Astrocyte (in vitro differentiated cells and primary cell): ENCODE measurements around the gene STRIP1. TPM values are rescaled to one million over a fixed set of nuclear protein-coding genes. Genes with fewer than 3 reads are reported as not detected.

Experiments
- DNase-seq: peaks from one replicate; pipeline ENCODE4 v3.0.0-alpha.2; 2010; ENCODE audit warnings: low read depth
- FAIRE-seq: peaks from 2 replicates; lab custom pipeline; 2011; peaks lifted over from hg19 to GRCh38; lab: Jason Lieb, UNC
- H2AFZ ChIP-seq: 2 replicates; pipeline ENCODE4 v1.6.0; 2012; ENCODE audit warnings: low read depth, low read length, inconsistent platforms
- H3K27ac ChIP-seq: 2 replicates; pipeline ENCODE4 v1.5.1; 2011; ENCODE audit warnings: low read depth, low read length, inconsistent platforms
- H3K27me3 ChIP-seq: 2 replicates; pipeline ENCODE4 v1.6.0; 2011; ENCODE audit warnings: low read length, inconsistent platforms; ENCODE audit not compliant: insufficient read depth
- H3K36me3 ChIP-seq: 2 replicates; pipeline ENCODE4 v1.5.1; 2011; ENCODE audit warnings: low read length, inconsistent platforms; ENCODE audit not compliant: insufficient read depth
- H3K4me1 ChIP-seq: 2 replicates; pipeline ENCODE4 v1.5.1; 2011; ENCODE audit warnings: low read length, inconsistent platforms; ENCODE audit not compliant: insufficient read depth
- H3K4me2 ChIP-seq: 2 replicates; pipeline ENCODE4 v1.6.0; 2012; ENCODE audit warnings: low read length, inconsistent platforms
- H3K4me3 ChIP-seq: 2 replicates; pipeline ENCODE4 v1.5.1; 2011; ENCODE audit warnings: low read depth, mild to moderate bottlenecking, low read length, inconsistent platforms; ENCODE audit not compliant: insufficient read depth
- H3K79me2 ChIP-seq: 2 replicates; pipeline ENCODE4 v1.6.0; 2012; ENCODE audit warnings: mild to moderate bottlenecking, low read length, inconsistent platforms; ENCODE audit not compliant: insufficient read depth
- H3K9ac ChIP-seq: 2 replicates; pipeline ENCODE4 v1.6.0; 2012; ENCODE audit warnings: mild to moderate bottlenecking, low read length, inconsistent platforms
- H3K9me3 ChIP-seq: 2 replicates; pipeline ENCODE4 v1.5.1; 2012; ENCODE audit warnings: low read depth, mild to moderate bottlenecking, low read length, inconsistent platforms; ENCODE audit not compliant: insufficient read depth
- H4K20me1 ChIP-seq: 2 replicates; pipeline ENCODE4 v1.6.0; 2012; ENCODE audit warnings: low read length, inconsistent platforms; ENCODE audit not compliant: insufficient read depth
- H3K27ac Mint-ChIP-seq: one replicate; pipeline ENCODE4 v1.8.0; 2021; ENCODE audit warnings: mild to moderate bottlenecking, mixed read lengths; ENCODE audit not compliant: unreplicated experiment
- H3K27me3 Mint-ChIP-seq: one replicate; pipeline ENCODE4 v1.8.0; 2021; ENCODE audit warnings: low read depth, mixed read lengths; ENCODE audit not compliant: unreplicated experiment
- H3K36me3 Mint-ChIP-seq: one replicate; pipeline ENCODE4 v1.8.0; 2021; ENCODE audit warnings: low read depth, mixed read lengths; ENCODE audit not compliant: unreplicated experiment
- H3K4me1 Mint-ChIP-seq: one replicate; pipeline ENCODE4 v1.8.0; 2021; ENCODE audit warnings: low read depth, mixed read lengths; ENCODE audit not compliant: unreplicated experiment
- H3K4me3 Mint-ChIP-seq: one replicate; pipeline ENCODE4 v1.8.0; 2021; ENCODE audit warnings: mild to moderate bottlenecking, moderate library complexity, mixed read lengths; ENCODE audit not compliant: unreplicated experiment
- H3K9me3 Mint-ChIP-seq: one replicate; pipeline ENCODE4 v1.8.0; 2021; ENCODE audit warnings: mild to moderate bottlenecking, mixed read lengths; ENCODE audit not compliant: unreplicated experiment
- EZH2 ChIP-seq: IDR thresholded peaks from 2 replicates; pipeline ENCODE4 v1.6.1; 2012; ENCODE audit warnings: mild to moderate bottlenecking, low read length, inconsistent platforms; ENCODE audit not compliant: insufficient read depth
- total RNA-seq: library from RNA; stranded (reverse); gene quantifications from 2 replicates; pipeline ENCODE4 v1.2.1, GENCODE V29; 2021
- TF ChIP-seq, protein P1 (sequence below): IDR thresholded peaks from 2 replicates; pipeline ENCODE4 v1.5.1; 2011; ENCODE audit warnings: low read depth, mild to moderate bottlenecking, inconsistent platforms, low read length, moderate library complexity; ENCODE audit not compliant: insufficient read depth

The STRIP1 gene
- total RNA-seq, 1 donor from 2014 or later, result 40.8 TPM

DNA sequence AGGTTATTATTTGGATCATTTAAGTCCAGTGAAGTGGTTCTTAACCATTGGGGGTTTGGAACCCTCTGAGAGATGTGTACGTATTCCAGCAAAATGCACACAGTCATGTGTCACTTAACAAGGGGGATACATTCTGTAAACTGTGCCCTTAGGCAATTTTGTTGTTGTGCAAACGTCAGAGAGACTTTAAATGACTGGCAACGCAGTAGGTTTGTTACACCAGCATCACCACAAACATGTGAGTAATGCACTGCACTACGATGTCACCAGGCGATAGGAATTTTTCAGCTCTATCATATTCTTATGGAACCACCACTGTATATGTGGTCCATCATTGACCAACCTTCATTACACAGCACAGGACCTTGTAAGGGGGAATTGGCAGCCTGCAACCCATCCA is 37.9 kb upstream of the STRIP1 start:
- peak overlapping the region; percentile 13 for H3K27ac ChIP-seq

DNA sequence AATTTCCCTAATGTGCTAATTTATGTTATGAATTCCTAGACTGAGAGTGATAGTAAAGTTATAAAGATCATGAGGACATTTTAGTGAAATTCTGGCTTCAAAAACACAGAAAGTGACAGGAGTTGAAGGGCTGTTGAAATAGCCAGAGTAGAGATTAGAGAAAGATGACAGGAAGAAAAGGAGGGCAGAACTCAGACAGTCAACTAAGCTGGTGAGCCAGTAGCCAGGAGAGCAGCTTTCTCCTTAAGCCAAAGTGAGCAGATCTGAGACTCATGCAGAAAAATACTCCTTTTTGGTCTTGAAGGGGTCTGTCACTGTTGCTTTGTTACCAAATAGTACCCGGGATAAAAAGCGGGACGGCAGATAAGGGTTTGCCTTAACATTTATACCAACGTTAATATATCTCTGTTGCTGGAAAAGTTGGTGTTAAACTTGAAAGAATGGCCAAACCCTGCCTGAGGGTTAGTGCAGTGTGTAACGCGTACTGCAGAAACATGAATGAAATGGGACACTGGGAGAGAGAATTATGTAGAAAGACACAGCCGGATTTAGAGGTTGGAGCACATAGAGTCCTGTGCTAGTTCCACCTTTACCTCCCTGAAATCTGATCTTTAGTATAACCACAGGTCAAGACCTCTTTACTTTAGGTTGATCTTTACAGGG is 37.1 kb upstream of the STRIP1 start:
- DNase-seq (no peak), FAIRE-seq (no peak)
- H3K27ac ChIP-seq, result no peak overlapping the region
- H3K4me3 ChIP-seq, result no peak overlapping the region
- Mint-ChIP-seq H3K36me3 (peaks cover 7% of the 10 kb centered on the region), H3K4me3 (no peak overlapping the region), H3K27me3 (no peaks in the 10 kb centered on the region), H3K27ac (no peak overlapping the region), H3K4me1 (peaks cover 21% of the 10 kb centered on the region), H3K9me3 (no peaks in the 10 kb centered on the region)
- peaks cover 6% of the 10 kb centered on the region for H3K36me3 ChIP-seq
- H3K4me2 ChIP-seq, result no peak overlapping the region
- H3K79me2 ChIP-seq, result peaks cover 90% of the 10 kb centered on the region
- H3K9me3 ChIP-seq, result no peaks in the 10 kb centered on the region
- H2AFZ ChIP-seq, result no peak overlapping the region
- no peak overlapping the region for H3K9ac ChIP-seq
- H3K4me1 ChIP-seq, result peaks cover 13% of the 10 kb centered on the region
- TF ChIP-seq EZH2, result no peak
- TF ChIP-seq, protein P1, sequence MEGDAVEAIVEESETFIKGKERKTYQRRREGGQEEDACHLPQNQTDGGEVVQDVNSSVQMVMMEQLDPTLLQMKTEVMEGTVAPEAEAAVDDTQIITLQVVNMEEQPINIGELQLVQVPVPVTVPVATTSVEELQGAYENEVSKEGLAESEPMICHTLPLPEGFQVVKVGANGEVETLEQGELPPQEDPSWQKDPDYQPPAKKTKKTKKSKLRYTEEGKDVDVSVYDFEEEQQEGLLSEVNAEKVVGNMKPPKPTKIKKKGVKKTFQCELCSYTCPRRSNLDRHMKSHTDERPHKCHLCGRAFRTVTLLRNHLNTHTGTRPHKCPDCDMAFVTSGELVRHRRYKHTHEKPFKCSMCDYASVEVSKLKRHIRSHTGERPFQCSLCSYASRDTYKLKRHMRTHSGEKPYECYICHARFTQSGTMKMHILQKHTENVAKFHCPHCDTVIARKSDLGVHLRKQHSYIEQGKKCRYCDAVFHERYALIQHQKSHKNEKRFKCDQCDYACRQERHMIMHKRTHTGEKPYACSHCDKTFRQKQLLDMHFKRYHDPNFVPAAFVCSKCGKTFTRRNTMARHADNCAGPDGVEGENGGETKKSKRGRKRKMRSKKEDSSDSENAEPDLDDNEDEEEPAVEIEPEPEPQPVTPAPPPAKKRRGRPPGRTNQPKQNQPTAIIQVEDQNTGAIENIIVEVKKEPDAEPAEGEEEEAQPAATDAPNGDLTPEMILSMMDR, result no peak
- H4K20me1 ChIP-seq, result peaks cover 75% of the 10 kb centered on the region
- H3K27me3 ChIP-seq, result no peaks in the 10 kb centered on the region

More for the DNA sequence above, 37.9 kb upstream of the STRIP1 start:
- H3K27me3 ChIP-seq, result no peaks in the 10 kb centered on the region
- DNase-seq (peak; percentile 64), FAIRE-seq (no peak)
- no peak overlapping the region for H2AFZ ChIP-seq
- no peak overlapping the region for H3K27ac Mint-ChIP-seq
- H3K4me1 ChIP-seq, result peaks cover 11% of the 10 kb centered on the region
- TF ChIP-seq EZH2, result no peak
- TF ChIP-seq, protein P1, result no peak
- H3K27me3 Mint-ChIP-seq, result no peaks in the 10 kb centered on the region
- peaks cover 20% of the 10 kb centered on the region for H3K4me1 Mint-ChIP-seq
- H3K9me3 Mint-ChIP-seq, result no peaks in the 10 kb centered on the region
- H3K9ac ChIP-seq, result no peak overlapping the region
- H3K36me3 ChIP-seq, result peaks cover 6% of the 10 kb centered on the region
- H3K4me2 ChIP-seq, result no peak overlapping the region
- peaks cover 7% of the 10 kb centered on the region for H3K36me3 Mint-ChIP-seq
- peaks cover 89% of the 10 kb centered on the region for H3K79me2 ChIP-seq
- peaks cover 81% of the 10 kb centered on the region for H4K20me1 ChIP-seq
- H3K9me3 ChIP-seq, result no peaks in the 10 kb centered on the region
- no peak overlapping the region for H3K4me3 ChIP-seq
- H3K4me3 Mint-ChIP-seq, result no peak overlapping the region

- no peaks in the 10 kb centered on the region for H3K9me3 Mint-ChIP-seq
Measured at GRCh38 chr1:109997867-109998229, 36.6 kb upstream of the STRIP1 start.

More at GRCh38 chr1:109997867-109998229, 36.6 kb upstream of the STRIP1 start:
- H3K4me3 ChIP-seq, result no peak overlapping the region
- Mint-ChIP-seq H3K36me3 (peaks cover 7% of the 10 kb centered on the region), H3K27ac (no peak overlapping the region), H3K4me3 (no peak overlapping the region), H3K4me1 (peaks cover 26% of the 10 kb centered on the region), H3K27me3 (no peaks in the 10 kb centered on the region)
- no peak for DNase-seq
- H4K20me1 ChIP-seq, result peaks cover 70% of the 10 kb centered on the region
- H3K9ac ChIP-seq, result no peak overlapping the region
- H3K27me3 ChIP-seq, result no peaks in the 10 kb centered on the region
- H3K79me2 ChIP-seq, result peaks cover 90% of the 10 kb centered on the region
- no peaks in the 10 kb centered on the region for H3K9me3 ChIP-seq
- FAIRE-seq, result no peak
- H3K4me1 ChIP-seq, result peaks cover 18% of the 10 kb centered on the region
- H3K27ac ChIP-seq, result no peak overlapping the region
- H2AFZ ChIP-seq, result no peak overlapping the region
- H3K4me2 ChIP-seq, result no peak overlapping the region
- TF ChIP-seq, protein P1, result no peak
- no peak for TF ChIP-seq EZH2
- peaks cover 6% of the 10 kb centered on the region for H3K36me3 ChIP-seq
